ENCODE data around the gene THAP4.

Gene THAP4

GRCh38 chr2:241597561-241597960, 39.4 kb downstream of the THAP4 start (continued):
- TF ChIP-seq RARB (CRISPR knock-in tag; IDR thresholded peaks at IDR 0.05) = no peak
- TF ChIP-seq, protein P1, sequence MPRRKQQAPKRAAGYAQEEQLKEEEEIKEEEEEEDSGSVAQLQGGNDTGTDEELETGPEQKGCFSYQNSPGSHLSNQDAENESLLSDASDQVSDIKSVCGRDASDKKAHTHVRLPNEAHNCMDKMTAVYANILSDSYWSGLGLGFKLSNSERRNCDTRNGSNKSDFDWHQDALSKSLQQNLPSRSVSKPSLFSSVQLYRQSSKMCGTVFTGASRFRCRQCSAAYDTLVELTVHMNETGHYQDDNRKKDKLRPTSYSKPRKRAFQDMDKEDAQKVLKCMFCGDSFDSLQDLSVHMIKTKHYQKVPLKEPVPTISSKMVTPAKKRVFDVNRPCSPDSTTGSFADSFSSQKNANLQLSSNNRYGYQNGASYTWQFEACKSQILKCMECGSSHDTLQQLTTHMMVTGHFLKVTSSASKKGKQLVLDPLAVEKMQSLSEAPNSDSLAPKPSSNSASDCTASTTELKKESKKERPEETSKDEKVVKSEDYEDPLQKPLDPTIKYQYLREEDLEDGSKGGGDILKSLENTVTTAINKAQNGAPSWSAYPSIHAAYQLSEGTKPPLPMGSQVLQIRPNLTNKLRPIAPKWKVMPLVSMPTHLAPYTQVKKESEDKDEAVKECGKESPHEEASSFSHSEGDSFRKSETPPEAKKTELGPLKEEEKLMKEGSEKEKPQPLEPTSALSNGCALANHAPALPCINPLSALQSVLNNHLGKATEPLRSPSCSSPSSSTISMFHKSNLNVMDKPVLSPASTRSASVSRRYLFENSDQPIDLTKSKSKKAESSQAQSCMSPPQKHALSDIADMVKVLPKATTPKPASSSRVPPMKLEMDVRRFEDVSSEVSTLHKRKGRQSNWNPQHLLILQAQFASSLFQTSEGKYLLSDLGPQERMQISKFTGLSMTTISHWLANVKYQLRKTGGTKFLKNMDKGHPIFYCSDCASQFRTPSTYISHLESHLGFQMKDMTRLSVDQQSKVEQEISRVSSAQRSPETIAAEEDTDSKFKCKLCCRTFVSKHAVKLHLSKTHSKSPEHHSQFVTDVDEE (CRISPR knock-in tag; IDR thresholded peaks at IDR 0.05) = no peak
- no peak for TF ChIP-seq TOX (CRISPR knock-in tag; IDR thresholded peaks at IDR 0.05; ENCODE audit: borderline replicate concordance)

- TF ChIP-seq ISL1 (CRISPR knock-in tag; IDR thresholded peaks at IDR 0.05) (no peak), ZC3H10 (CRISPR knock-in tag; IDR thresholded peaks at IDR 0.05) (no peak), PATZ1 (CRISPR knock-in tag; IDR thresholded peaks at IDR 0.05; ENCODE audit: borderline replicate concordance) (no peak), ZFP30 (CRISPR knock-in tag; IDR thresholded peaks at IDR 0.05) (no peak), RARB (CRISPR knock-in tag; IDR thresholded peaks at IDR 0.05) (no peak), ZNF565 (CRISPR knock-in tag; conservative IDR thresholded peaks at IDR 0.05; ENCODE audit: low read depth) (no peak)
- ATAC-seq = peak; percentile 53; the same call in 2 of the 3 replicates
These were observed 41.3 kb downstream of the THAP4 start for GRCh38 chr2:241595600-241596140.

GRCh38 chr2:241593271-241593670, 43.7 kb downstream of the THAP4 start:
- TF ChIP-seq TCF4 (CRISPR knock-in tag; IDR thresholded peaks at IDR 0.05; ENCODE audit: borderline replicate concordance) = no peak
- TF ChIP-seq BACH2 (CRISPR knock-in tag; IDR thresholded peaks at IDR 0.05; ENCODE audit: borderline replicate concordance) = no peak
- TF ChIP-seq TOX (CRISPR knock-in tag; IDR thresholded peaks at IDR 0.05; ENCODE audit: borderline replicate concordance) = no peak
- TF ChIP-seq, protein P1 (CRISPR knock-in tag; IDR thresholded peaks at IDR 0.05) = no peak
- TF ChIP-seq ESRRG (CRISPR knock-in tag; IDR thresholded peaks at IDR 0.05) = no peak
- no peak for TF ChIP-seq OSR1 (CRISPR knock-in tag; IDR thresholded peaks at IDR 0.05)
- TF ChIP-seq CSDC2 (CRISPR knock-in tag; IDR thresholded peaks at IDR 0.05) = no peak
- TF ChIP-seq GLIS3 (CRISPR knock-in tag; IDR thresholded peaks at IDR 0.05) = no peak
- TF ChIP-seq, protein P2, sequence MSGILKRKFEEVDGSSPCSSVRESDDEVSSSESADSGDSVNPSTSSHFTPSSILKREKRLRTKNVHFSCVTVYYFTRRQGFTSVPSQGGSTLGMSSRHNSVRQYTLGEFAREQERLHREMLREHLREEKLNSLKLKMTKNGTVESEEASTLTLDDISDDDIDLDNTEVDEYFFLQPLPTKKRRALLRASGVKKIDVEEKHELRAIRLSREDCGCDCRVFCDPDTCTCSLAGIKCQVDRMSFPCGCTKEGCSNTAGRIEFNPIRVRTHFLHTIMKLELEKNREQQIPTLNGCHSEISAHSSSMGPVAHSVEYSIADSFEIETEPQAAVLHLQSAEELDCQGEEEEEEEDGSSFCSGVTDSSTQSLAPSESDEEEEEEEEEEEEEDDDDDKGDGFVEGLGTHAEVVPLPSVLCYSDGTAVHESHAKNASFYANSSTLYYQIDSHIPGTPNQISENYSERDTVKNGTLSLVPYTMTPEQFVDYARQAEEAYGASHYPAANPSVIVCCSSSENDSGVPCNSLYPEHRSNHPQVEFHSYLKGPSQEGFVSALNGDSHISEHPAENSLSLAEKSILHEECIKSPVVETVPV (CRISPR knock-in tag; IDR thresholded peaks at IDR 0.05) = no peak
- TF ChIP-seq PATZ1 (CRISPR knock-in tag; IDR thresholded peaks at IDR 0.05; ENCODE audit: borderline replicate concordance) = no peak
- TF ChIP-seq ZC3H10 (CRISPR knock-in tag; IDR thresholded peaks at IDR 0.05) = no peak
- no peak for TF ChIP-seq ZNF8 (CRISPR knock-in tag; IDR thresholded peaks at IDR 0.05)
- no peak for TF ChIP-seq CREB5 (CRISPR knock-in tag; IDR thresholded peaks at IDR 0.05; ENCODE audit: low read depth)
- TF ChIP-seq ISL1 (CRISPR knock-in tag; IDR thresholded peaks at IDR 0.05) = no peak
- ATAC-seq = no peak
